Stomach (tissue), 9 donors: Measurements from ENCODE around the gene UBAC2. TPM values are rescaled to one million over a fixed set of nuclear protein-coding genes. Genes with fewer than 3 reads are reported as not detected.
A peak's percentile ranks its signal among the peaks of the same experiment; 100 is the strongest.

Experiments
- DNase-seq, 2 donors: peaks; one replicate each; pipeline versions ENCODE4 v3.0.0 to v3.0.0-alpha.2; 2013 to 2019
- H3K27ac ChIP-seq, 5 donors: fragments of 200-600 bp in 4 of 5; sonication (generic) in 4 of 5; one replicate each; pipeline ENCODE4 v1.5.1; 2013 to 2019; ENCODE audit warnings: mild to moderate bottlenecking in 1 of 5, moderate library complexity in 1 of 5
- H3K27me3 ChIP-seq, 3 donors: fragments of 200-600 bp; sonication (generic); one replicate each; pipeline ENCODE4 v1.5.1; 2017 to 2019; ENCODE audit warnings: mixed run types in 1 of 3
- H3K36me3 ChIP-seq, 4 donors: fragments of 200-600 bp; sonication (generic); 1 replicate in 3 of 4; 2 replicates in 1 of 4; pipeline ENCODE4 v1.5.1; 2016 to 2019
- H3K4me1 ChIP-seq, 4 donors: fragments of 200-600 bp; sonication (generic); one replicate each; pipeline ENCODE4 v1.5.1; 2016 to 2019
- H3K4me3 ChIP-seq, 4 donors: fragments of 200-600 bp; sonication (generic) in 3 of 4; one replicate each; pipeline ENCODE4 v1.5.1; 2016 to 2019; ENCODE audit warnings: mild to moderate bottlenecking in 1 of 4
- H3K9me3 ChIP-seq, 4 donors: fragments of 200-600 bp; sonication (generic); one replicate each; pipeline ENCODE4 v1.5.1; 2016 to 2019
- EP300 ChIP-seq: sonication (generic); formaldehyde crosslinking; IDR thresholded peaks from one replicate; pipeline ENCODE4 v1.6.1; 2017; ENCODE audit warnings: antibody characterized with exemption
- POLR2A ChIP-seq, 4 donors: fragments of 450-650 bp; IDR thresholded peaks; one replicate each; pipeline ENCODE4 v1.6.1; 2016; ENCODE audit warnings: antibody characterized with exemption in 4 of 4, control low read depth in 2 of 4, mild to moderate bottlenecking in 1 of 4, moderate library complexity in 1 of 4
- POLR2AphosphoS5 ChIP-seq, 3 donors: sonication (generic); formaldehyde crosslinking; IDR thresholded peaks; one replicate each; pipeline ENCODE4 v1.6.1; 2016; ENCODE audit warnings: antibody characterized with exemption in 3 of 3
- WGBS, 5 donors: extraction: QIAGEN DNeasy Blood & Tissue Kit in 3 of 5; methylation state at CpG; one replicate each; pipeline versions ENCODE4 v1.1.5 to v1.1.7; 2013 to 2018; 5-methylcytosine and 5-hydroxymethylcytosine counted together
- intact Hi-C: fragments of 100-400 bp; cut with DNase I; formaldehyde crosslinking; loops from one replicate; pipeline ENCODE4 v1.15.1; 2023; ENCODE audit warnings: low total_unique reads
- polyA plus RNA-seq, 3 donors: library from polyadenylated mRNA; stranded (reverse); fragments of 200-250 nt; gene quantifications; one replicate each; pipeline ENCODE4 v1.2.3, GENCODE V29; 2013
- total RNA-seq, 5 donors: library from RNA; depleted of rRNA; stranded (reverse); fragments of >200 nt; gene quantifications; one replicate each; pipeline versions ENCODE4 v1.1.0 to v1.2.3, GENCODE V29; 2014 to 2016
- TF ChIP-seq, protein P1 (sequence below), 7 experiments: fragments of 450-650 bp in 4 of 7; fragments of 200-600 bp in 3 of 7; sonication (generic) in 3 of 7; IDR thresholded peaks; one replicate each; pipeline ENCODE4 v1.5.1; 2016 to 2019; ENCODE audit warnings: antibody characterized with exemption in 7 of 7, control low read depth in 2 of 7, mild to moderate bottlenecking in 1 of 7
- donor health status: healthy with polysubstance abuse.
- donor health status: Bipolar disorder and iron deficiency.
- donor health status: healthy.

The UBAC2 gene
- total and polyA plus RNA-seq, 8 donors = 18.1 to 68.8 (median 40.1) TPM

DNA sequence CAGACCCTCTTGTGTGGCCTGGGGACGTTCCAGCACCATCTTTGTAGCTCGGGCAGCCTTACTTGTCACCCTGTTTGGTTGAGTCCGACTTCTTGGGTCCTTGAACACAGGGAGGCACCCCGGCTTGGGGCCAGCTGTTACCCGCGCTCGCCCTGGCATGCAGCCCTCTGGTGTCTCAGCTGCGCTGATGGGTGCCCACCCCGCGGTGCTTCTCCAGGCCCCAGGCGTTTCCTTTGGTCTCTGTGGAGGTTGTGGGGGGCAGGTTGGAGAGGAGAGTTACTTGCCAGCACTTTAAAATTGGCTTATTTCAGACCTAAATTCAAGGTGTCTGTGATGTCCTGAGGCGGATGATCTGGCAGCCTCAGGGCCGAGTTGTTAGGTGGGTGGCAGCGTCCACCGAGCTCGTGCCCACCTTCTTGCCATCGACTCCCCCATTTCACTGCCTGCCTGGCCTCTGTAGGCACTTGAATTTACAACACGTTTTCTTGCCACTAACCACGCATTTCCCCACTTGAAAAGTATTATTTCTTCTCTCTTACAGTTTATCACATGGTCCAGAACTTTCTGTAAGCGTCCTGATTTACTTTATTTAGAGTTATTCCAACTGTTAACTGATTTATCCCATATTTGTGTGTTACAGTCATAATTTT is 16.9 kb downstream of the UBAC2 start:
- H3K4me3 ChIP-seq = no peak overlapping the region
- peak overlapping the region in 3 of 5 donors; percentile 41 to 53 (median 42) for H3K27ac ChIP-seq
- peaks cover 0 to 6% (median 2%) of the 10 kb centered on the region in 4 donors for H3K36me3 ChIP-seq
- no peak for DNase-seq
- intact Hi-C loops = no loop called here
- TF ChIP-seq, protein P1, sequence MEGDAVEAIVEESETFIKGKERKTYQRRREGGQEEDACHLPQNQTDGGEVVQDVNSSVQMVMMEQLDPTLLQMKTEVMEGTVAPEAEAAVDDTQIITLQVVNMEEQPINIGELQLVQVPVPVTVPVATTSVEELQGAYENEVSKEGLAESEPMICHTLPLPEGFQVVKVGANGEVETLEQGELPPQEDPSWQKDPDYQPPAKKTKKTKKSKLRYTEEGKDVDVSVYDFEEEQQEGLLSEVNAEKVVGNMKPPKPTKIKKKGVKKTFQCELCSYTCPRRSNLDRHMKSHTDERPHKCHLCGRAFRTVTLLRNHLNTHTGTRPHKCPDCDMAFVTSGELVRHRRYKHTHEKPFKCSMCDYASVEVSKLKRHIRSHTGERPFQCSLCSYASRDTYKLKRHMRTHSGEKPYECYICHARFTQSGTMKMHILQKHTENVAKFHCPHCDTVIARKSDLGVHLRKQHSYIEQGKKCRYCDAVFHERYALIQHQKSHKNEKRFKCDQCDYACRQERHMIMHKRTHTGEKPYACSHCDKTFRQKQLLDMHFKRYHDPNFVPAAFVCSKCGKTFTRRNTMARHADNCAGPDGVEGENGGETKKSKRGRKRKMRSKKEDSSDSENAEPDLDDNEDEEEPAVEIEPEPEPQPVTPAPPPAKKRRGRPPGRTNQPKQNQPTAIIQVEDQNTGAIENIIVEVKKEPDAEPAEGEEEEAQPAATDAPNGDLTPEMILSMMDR (IDR thresholded peaks at IDR 0.05) = no peak
- H3K4me1 ChIP-seq = peaks cover 11 to 67% (median 44%) of the 10 kb centered on the region in 4 donors
- WGBS, 5 donors = 73 to 80% (median 78%) methylated on average over 20 of the region's 20 CpGs
- H3K27me3 ChIP-seq = no peaks in the 10 kb centered on the region
- H3K9me3 ChIP-seq = no peaks in the 10 kb centered on the region

DNA sequence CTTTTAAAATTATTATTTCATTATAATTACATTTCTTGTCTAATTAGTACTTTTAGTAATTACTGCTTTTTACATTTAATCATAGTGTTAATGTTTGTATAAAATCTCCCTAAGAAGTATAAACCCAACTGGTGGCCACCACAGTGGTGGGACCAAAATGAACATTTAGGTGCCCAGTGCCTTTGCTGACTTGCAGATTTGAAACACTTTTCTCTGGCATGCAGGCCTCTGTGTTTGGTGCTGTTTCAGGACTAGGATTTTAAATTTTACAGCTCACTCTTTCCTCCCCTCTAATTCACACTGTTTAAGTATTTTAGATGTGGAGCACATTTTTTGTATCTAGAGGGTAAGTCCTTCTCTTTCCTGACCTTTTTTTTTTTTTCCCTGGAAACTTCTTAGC is 17.5 kb downstream of the UBAC2 start:
- no peak for DNase-seq
- Histone ChIP-seq H3K4me3 (no peak overlapping the region), H3K36me3 (peaks cover 0 to 6% (median 2%) of the 10 kb centered on the region in 4 donors), H3K27ac (peak overlapping the region in 2 of 5 donors; percentile 42 to 53), H3K4me1 (peaks cover 11 to 67% (median 44%) of the 10 kb centered on the region in 4 donors), H3K27me3 (no peaks in the 10 kb centered on the region), H3K9me3 (no peaks in the 10 kb centered on the region)
- TF ChIP-seq, protein P1 (IDR thresholded peaks at IDR 0.05) = no peak
- TF ChIP-seq POLR2A (IDR thresholded peaks at IDR 0.05) (no peak), POLR2AphosphoS5 (IDR thresholded peaks at IDR 0.05) (no peak), EP300 (no peak)
- intact Hi-C loops = no loop called here

- H3K36me3 ChIP-seq = peaks cover 0 to 6% (median 2%) of the 10 kb centered on the region in 4 donors
- no peak overlapping the region for H3K4me3 ChIP-seq
- WGBS, 5 donors = 9 to 25% (median 22%) methylated on average over 6 of the region's 6 CpGs
- TF ChIP-seq EP300 (no peak), POLR2AphosphoS5 (IDR thresholded peaks at IDR 0.05) (peak in 1 of 3 donors; percentile 33)
- H3K27me3 ChIP-seq = no peaks in the 10 kb centered on the region
- peak overlapping the region in 2 of 5 donors; percentile 42 to 53 for H3K27ac ChIP-seq
- DNase-seq = peak in 1 of 2 donors; percentile 96
- no peaks in the 10 kb centered on the region for H3K9me3 ChIP-seq
- intact Hi-C loops = no loop called here
- peaks cover 11 to 69% (median 46%) of the 10 kb centered on the region in 4 donors for H3K4me1 ChIP-seq
Measured at GRCh38 chr13:99218545-99218944, 17.9 kb downstream of the UBAC2 start.

DNA sequence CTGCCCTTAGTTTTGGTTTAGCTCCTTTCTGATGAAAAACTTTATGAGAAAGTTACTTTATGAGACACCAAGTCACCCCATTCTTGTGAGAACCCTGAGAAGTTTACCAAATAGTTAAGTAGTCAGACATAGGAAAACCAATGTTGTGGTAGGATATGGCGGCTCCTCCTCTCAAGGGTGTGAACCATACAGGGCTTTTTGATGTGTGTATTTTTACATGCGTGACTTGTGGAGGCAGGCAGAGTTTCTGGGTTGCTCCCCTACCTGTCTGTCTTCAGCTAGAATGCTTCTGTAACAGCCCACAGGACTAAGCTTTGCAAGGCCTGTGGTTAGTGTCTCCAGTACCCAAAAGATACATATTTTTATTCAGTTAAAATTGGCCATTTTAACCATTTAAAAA is 18.3 kb downstream of the UBAC2 start:
- 73 to 83% (median 77%) methylated on average over 2 of the region's 2 CpGs for WGBS, 5 donors
- Histone ChIP-seq H3K4me3 (no peak overlapping the region), H3K27me3 (no peaks in the 10 kb centered on the region), H3K4me1 (peaks cover 11 to 71% (median 46%) of the 10 kb centered on the region in 4 donors), H3K27ac (peak overlapping the region in 2 of 5 donors; percentile 42 to 53), H3K36me3 (peaks cover 0 to 6% (median 2%) of the 10 kb centered on the region in 4 donors), H3K9me3 (no peaks in the 10 kb centered on the region)
- no peak for TF ChIP-seq POLR2A (IDR thresholded peaks at IDR 0.05)
- no peak for TF ChIP-seq POLR2AphosphoS5 (IDR thresholded peaks at IDR 0.05)
- no peak for TF ChIP-seq EP300
- TF ChIP-seq, protein P1 (IDR thresholded peaks at IDR 0.05) = no peak
- intact Hi-C loops = no loop called here
- peak in 1 of 2 donors; percentile 58 for DNase-seq
